ENCODE results near the gene BAHCC1. TPM values are rescaled to one million over a fixed set of nuclear protein-coding genes. Genes with fewer than 3 reads are reported as not detected.

Gene BAHCC1
- total RNA-seq, 6 donors from 2014 or later: 8.2 to 81.7 (median 21.0) TPM

DNA sequence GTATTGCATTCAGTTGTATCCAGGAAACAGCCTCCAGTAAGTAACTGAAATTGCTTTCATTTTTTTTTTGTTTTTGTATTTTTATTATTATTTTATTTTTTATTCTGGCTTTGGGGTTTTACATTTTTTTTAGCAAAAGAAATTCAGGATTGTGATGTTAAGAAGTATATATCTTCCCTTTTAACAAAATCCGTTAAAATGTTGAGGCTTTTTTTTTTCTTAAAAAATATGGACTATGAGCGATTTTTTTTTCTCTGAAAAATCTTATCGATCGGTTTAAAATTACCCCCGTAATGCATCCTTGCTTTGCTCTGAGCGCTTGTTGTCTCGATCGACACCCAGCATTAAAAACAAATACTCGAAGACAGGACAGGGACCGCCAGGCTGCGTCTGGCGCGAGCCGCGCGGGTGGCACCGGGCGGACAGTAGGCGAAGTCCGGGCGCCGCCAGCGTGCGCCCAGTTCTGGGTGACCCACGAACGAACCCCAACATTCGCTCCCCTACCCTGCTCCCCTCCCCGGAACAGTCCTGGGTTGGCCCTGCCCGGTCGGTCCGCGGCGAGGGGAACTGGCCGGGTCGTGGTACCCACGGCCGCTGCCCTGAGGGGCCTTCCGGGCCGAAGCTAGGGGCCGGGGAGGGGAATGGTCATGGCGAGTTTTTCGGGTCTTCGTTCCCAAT lies 482 bp downstream of the BAHCC1 start:
- 0 to 2% methylated on average over 20 to 39 of the region's 43 CpGs for WGBS, 2 donors
- no peaks in the 10 kb centered on the region for H3K9me3 ChIP-seq
- peaks cover 52 to 76% (median 60%) of the 10 kb centered on the region in 4 donors for H3K4me1 ChIP-seq
- H3K4me3 ChIP-seq: peak overlapping the region; percentile 36 to 85 (median 64)
- ATAC-seq (ENCODE audit: low FRiP score in 2 of 2): no peak
- peak in 1 of 2 donors; percentile 88 for DNase-seq
- H3K36me3 ChIP-seq: no peaks in the 10 kb centered on the region
- TF ChIP-seq EP300 (IDR thresholded peaks at IDR 0.05) (no peak), POLR2A (IDR thresholded peaks at IDR 0.05) (no peak), POLR2AphosphoS5 (IDR thresholded peaks at IDR 0.05) (no peak)
- TF ChIP-seq, protein P1, sequence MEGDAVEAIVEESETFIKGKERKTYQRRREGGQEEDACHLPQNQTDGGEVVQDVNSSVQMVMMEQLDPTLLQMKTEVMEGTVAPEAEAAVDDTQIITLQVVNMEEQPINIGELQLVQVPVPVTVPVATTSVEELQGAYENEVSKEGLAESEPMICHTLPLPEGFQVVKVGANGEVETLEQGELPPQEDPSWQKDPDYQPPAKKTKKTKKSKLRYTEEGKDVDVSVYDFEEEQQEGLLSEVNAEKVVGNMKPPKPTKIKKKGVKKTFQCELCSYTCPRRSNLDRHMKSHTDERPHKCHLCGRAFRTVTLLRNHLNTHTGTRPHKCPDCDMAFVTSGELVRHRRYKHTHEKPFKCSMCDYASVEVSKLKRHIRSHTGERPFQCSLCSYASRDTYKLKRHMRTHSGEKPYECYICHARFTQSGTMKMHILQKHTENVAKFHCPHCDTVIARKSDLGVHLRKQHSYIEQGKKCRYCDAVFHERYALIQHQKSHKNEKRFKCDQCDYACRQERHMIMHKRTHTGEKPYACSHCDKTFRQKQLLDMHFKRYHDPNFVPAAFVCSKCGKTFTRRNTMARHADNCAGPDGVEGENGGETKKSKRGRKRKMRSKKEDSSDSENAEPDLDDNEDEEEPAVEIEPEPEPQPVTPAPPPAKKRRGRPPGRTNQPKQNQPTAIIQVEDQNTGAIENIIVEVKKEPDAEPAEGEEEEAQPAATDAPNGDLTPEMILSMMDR (IDR thresholded peaks at IDR 0.05): no peak
- peak overlapping the region; percentile 93 to 99 (median 96) for H3K27ac ChIP-seq
- peaks cover 0 to 17% (median 0%) of the 10 kb centered on the region in 4 donors for H3K27me3 ChIP-seq

DNA sequence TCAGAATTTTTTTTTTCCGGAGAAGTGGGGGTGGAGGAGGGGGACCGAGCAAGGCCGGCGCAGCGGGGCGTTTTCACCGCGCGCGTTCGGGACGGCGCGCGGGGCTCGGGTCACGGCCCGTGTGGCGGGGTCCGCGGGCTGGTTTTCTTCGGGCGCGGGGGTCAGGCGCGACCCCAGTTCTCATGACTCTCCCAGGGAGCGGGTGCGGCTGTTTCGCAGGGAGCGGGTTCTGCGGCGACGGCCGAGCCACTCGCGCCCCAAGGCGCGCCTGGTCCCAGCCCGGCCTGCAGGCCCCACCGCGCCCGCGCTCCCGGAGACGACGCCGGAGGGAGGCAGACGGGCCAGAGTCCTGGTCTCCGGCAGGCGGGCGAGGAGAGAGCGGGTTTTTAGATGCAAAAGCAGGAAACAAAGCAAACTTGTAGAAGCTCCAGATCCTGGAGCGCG lies 1.0 kb downstream of the BAHCC1 start:
- H3K9me3 ChIP-seq: no peaks in the 10 kb centered on the region
- no peaks in the 10 kb centered on the region for H3K36me3 ChIP-seq
- DNase-seq (peak in 1 of 2 donors; percentile 91), ATAC-seq (ENCODE audit: low FRiP score in 2 of 2) (no peak)
- WGBS, 2 donors: 1 to 3% methylated on average over 5 to 51 of the region's 54 CpGs
- peak overlapping the region; percentile 93 to 99 (median 96) for H3K27ac ChIP-seq
- H3K4me3 ChIP-seq: peak overlapping the region; percentile 36 to 85 (median 64)
- H3K27me3 ChIP-seq: peaks cover 0 to 17% (median 0%) of the 10 kb centered on the region in 4 donors
- TF ChIP-seq POLR2A (IDR thresholded peaks at IDR 0.05) (no peak), POLR2AphosphoS5 (IDR thresholded peaks at IDR 0.05) (no peak), EP300 (IDR thresholded peaks at IDR 0.05) (no peak)
- TF ChIP-seq, protein P1 (IDR thresholded peaks at IDR 0.05): no peak
- peaks cover 56 to 77% (median 61%) of the 10 kb centered on the region in 4 donors for H3K4me1 ChIP-seq

DNA sequence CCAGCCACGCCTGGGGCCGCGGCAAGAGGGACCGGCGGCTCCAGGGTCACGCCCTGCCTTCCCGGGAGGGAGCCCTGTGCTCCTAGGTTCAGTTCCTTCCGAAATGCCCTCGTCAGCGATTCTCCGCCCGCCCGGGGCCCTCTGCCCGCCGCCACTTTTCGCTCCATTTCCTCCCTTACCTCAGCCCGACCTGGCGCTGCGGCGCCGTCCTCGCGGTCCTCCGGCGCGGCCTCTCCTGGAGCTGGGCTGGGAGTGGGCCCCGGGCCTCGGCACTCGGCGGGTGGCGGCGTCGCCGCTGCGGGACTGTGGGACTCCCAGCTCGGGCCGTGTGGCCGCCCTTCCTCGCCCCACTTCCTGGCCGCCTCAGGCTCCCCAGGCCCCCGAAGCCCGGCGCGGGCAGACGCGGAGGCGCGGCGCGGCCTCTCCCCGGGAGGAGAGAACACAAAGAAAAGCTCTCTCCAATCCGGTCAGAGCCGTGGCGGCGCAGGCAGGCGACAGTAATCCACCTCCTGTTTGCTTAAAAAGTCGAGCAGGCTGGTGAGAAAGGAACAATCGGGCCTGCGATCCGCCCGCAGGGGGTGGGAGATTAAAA lies 1.6 kb downstream of the BAHCC1 start:
- ATAC-seq (ENCODE audit: low FRiP score in 2 of 2): no peak
- peaks cover 56 to 77% (median 61%) of the 10 kb centered on the region in 4 donors for H3K4me1 ChIP-seq
- no peaks in the 10 kb centered on the region for H3K36me3 ChIP-seq
- peaks cover 0 to 17% (median 0%) of the 10 kb centered on the region in 4 donors for H3K27me3 ChIP-seq
- DNase-seq: peak in 1 of 2 donors; percentile 92
- TF ChIP-seq POLR2AphosphoS5 (IDR thresholded peaks at IDR 0.05): peak in 1 of 2 donors; percentile 4
- TF ChIP-seq EP300 (IDR thresholded peaks at IDR 0.05): no peak
- TF ChIP-seq, protein P1 (IDR thresholded peaks at IDR 0.05): peak in 2 of 6 experiments; percentile 14 to 29
- no peak for TF ChIP-seq POLR2A (IDR thresholded peaks at IDR 0.05)
- WGBS, 2 donors: 1 to 6% methylated on average over 20 to 35 of the region's 61 CpGs
- no peaks in the 10 kb centered on the region for H3K9me3 ChIP-seq
- H3K4me3 ChIP-seq: peak overlapping the region; percentile 36 to 85 (median 64)
- peak overlapping the region; percentile 93 to 99 (median 96) for H3K27ac ChIP-seq

DNA sequence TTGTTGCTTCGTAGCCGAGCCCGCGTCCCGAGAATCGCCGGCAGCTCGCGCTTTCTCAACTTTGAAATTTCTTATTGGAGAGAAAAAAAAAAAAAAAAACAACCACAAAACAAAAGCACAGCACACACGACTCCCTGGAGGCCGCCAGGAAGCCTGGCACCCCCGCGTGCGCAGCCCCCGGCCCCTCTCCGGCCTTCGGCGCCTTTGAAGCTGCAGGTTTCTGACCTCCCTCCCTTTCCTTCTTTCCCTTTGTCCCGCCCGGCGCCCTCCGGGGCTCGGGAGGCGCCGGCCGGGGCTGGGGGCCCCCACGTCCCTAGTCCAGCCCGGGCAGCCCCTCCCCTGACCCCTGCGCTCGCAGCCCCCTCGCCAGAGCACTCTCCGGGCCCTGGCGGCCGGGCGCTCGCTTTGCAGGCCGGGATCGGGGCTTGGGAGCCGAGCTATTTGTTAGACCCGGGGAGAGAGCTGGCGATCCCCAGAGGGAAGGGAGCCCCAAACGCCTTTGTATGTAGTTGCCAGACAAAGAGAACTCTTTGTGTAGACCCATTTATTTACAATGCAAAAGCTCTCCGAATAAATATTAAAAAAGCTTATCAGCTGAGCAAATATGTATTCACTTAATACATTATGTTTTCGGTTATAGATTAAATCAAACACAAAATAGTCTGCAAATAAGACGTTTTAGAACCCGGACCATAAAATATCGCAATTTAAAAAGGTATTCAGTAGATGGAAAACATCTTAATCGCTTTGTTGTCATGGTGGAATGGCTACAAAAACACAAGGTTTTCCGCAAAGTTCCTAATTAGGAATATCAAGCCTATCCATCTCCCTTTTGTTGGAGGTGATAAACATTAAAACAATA lies 2.3 kb downstream of the BAHCC1 start:
- ATAC-seq (ENCODE audit: low FRiP score in 2 of 2) (no peak), DNase-seq (peak in 1 of 2 donors; percentile 88)
- no peaks in the 10 kb centered on the region for H3K36me3 ChIP-seq
- peaks cover 56 to 77% (median 61%) of the 10 kb centered on the region in 4 donors for H3K4me1 ChIP-seq
- H3K27ac ChIP-seq: peak overlapping the region; percentile 93 to 99 (median 96)
- peak overlapping the region; percentile 36 to 85 (median 67) for H3K4me3 ChIP-seq
- TF ChIP-seq POLR2A (IDR thresholded peaks at IDR 0.05): no peak
- peak in 1 of 2 donors; percentile 6 for TF ChIP-seq POLR2AphosphoS5 (IDR thresholded peaks at IDR 0.05)
- TF ChIP-seq, protein P1 (IDR thresholded peaks at IDR 0.05): peak in 2 of 6 experiments; percentile 24 to 55
- no peak for TF ChIP-seq EP300 (IDR thresholded peaks at IDR 0.05)
- no peaks in the 10 kb centered on the region for H3K9me3 ChIP-seq
- WGBS, 2 donors: 3 to 4% methylated on average over 39 to 48 of the region's 49 CpGs
- peaks cover 0 to 17% (median 0%) of the 10 kb centered on the region in 4 donors for H3K27me3 ChIP-seq
